ENCODE data around the gene NEB.
"Not testable (repeated sequence)": the region's sequence is repeated elsewhere in the genome, so short reads cannot be mapped to it uniquely, and the experiment has no call there.

NEB gene

DNA sequence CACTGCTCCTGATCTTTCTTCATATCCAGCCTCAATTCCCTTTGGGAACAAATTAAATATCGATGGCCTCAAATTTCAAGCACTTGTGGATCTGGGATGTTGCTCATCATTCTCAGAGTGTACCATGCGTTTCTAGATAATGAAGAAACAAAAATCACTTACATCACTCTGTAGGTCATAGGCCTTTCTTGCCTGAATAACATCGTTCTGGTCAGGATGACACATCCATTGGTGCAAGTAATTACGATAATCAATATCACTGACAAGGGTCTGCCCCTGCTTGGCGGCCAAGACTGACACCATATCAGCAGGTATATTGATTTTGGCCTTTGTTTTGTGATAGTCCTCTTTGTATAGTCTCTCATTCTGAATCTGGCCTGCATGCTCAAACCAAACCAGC, 167.3 kb downstream of the NEB start:
- TF ChIP-seq, protein P1, sequence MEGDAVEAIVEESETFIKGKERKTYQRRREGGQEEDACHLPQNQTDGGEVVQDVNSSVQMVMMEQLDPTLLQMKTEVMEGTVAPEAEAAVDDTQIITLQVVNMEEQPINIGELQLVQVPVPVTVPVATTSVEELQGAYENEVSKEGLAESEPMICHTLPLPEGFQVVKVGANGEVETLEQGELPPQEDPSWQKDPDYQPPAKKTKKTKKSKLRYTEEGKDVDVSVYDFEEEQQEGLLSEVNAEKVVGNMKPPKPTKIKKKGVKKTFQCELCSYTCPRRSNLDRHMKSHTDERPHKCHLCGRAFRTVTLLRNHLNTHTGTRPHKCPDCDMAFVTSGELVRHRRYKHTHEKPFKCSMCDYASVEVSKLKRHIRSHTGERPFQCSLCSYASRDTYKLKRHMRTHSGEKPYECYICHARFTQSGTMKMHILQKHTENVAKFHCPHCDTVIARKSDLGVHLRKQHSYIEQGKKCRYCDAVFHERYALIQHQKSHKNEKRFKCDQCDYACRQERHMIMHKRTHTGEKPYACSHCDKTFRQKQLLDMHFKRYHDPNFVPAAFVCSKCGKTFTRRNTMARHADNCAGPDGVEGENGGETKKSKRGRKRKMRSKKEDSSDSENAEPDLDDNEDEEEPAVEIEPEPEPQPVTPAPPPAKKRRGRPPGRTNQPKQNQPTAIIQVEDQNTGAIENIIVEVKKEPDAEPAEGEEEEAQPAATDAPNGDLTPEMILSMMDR (conservative IDR thresholded peaks at IDR 0.05; ENCODE audit: low read depth, low read length), result no peak
- no peak for DNase-seq (ENCODE audit: low read depth)

DNA sequence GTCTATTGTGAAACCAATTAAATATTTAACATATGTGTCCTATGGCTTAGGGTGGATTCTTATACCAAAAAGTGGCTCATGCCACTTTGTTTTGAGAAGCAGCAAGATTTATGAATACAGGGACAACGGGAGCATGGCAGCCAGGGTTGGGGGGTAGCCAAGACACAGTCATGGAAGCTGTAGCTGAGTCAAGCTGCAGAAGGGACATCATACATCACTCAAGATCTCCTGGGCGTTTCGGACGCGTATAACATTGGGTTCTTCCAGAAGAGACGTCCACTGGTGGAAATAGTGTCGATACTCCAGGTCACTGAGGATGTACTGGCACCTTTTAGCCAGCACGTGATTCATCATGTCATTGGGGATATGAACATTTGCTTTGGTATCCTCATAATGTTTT, 171.9 kb downstream of the NEB start:
- DNase-seq (ENCODE audit: low read depth), result no peak
- TF ChIP-seq, protein P1 (conservative IDR thresholded peaks at IDR 0.05; ENCODE audit: low read depth, low read length), result no peak
- H3K4me3 ChIP-seq (ENCODE audit: low read length), result no peak overlapping the region

More for the DNA sequence above, 167.3 kb downstream of the NEB start:
- no peak overlapping the region for H3K4me3 ChIP-seq (ENCODE audit: low read length)

DNA sequence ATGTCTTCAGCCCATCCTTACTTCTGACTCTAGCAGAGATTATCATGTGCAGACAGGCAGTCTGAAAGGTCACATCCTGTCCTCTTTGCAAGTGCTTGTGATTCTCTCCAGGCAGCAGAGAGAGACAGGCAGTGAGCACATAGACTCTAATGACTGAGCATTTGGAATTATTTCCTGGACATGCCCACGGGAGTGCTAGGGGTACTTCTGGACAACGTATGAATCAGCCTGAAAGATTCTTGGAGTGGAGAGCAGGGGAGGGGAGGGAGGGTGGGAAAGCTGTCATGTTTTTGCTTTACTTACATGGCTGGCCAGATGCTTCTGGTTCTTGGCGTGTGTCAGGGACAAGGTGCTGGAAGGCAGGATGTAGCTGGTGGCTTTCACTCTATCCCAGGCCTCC, 174.0 kb downstream of the NEB start:
- TF ChIP-seq, protein P1 (conservative IDR thresholded peaks at IDR 0.05; ENCODE audit: low read depth, low read length), result no peak
- peak; percentile 38 for DNase-seq (ENCODE audit: low read depth)
- no peak overlapping the region for H3K4me3 ChIP-seq (ENCODE audit: low read length)

DNA sequence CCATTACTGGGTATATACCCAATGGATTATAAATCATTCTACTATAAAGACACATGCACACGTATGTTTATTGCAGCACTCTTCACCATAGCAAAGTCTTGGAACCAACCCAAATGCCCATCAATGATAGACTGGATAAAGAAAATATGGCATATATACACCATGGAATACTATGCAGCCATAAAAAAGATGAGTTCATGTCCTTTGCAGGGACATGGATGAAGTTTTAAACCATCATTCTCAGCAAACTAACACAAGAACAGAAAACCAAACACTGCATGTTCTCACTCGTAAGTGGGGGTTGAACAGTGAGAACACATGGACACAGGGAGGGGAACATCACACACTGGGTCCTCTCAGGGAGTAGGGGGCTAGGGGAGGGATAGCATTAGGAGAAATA, 174.8 kb downstream of the NEB start:
- not testable (repeated sequence) for H3K4me3 ChIP-seq (ENCODE audit: low read length); DNase-seq (ENCODE audit: low read depth)

DNA sequence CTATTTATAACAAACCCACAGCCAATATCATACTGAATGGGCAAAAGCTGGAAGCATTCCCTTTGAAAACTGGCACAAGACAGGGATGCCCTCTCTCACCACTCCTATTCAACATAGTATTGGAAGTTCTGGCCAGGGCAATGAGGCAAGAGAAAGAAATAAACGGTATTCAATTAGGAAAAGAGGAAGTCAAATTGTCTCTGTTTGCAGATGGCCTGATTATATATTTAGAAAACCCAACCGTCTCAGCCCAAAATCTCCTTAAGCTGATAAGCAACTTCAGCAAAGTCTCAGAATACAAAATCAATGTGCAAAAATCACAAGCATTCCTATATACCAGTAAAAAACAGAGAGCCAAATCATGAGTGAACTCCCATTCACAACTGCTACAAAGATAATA, 176.4 kb downstream of the NEB start:
- H3K4me3 ChIP-seq (ENCODE audit: low read length); DNase-seq (ENCODE audit: low read depth): not testable (repeated sequence)

DNA sequence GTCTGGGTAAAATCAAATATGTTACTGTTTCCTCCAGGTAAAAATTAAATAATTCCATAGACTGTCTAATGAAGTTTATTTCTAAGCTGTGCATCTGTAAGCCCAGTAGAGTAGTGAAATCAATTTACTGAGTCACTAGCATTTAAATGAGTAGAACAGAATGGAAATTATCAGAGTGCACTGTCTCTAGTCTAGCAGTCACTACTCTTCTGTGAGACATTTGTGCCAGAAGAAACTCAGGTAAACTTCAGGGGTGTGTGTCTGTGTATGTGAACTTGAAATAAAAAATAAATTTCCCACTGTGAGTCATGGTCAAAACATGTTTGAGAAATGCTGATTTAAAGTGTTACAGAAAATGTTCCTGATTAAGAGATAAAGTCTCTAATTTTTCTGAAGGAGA, 178.2 kb downstream of the NEB start:
- TF ChIP-seq, protein P1 (conservative IDR thresholded peaks at IDR 0.05; ENCODE audit: low read depth, low read length), result no peak
- no peak overlapping the region for H3K4me3 ChIP-seq (ENCODE audit: low read length)
- peak; percentile 14 for DNase-seq (ENCODE audit: low read depth)

DNA sequence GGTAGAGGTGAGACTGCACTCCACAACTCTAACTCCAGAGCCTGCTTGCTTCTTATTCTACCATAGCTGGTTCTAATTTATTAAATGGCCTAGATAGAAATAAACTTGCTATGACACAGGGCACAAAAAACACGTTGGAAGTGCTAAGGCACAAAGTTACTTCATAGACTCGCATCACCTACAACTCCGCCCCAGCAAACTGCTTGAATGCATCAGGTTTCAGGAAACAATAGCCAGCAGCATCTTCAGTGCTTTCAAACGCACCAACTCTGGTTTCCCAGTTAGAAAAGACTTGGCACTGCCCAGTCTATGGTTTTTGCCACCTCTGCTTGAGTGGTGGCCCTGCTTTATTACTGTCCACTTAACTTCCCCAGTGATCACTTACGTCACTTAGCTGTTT, 182.0 kb downstream of the NEB start:
- TF ChIP-seq, protein P1 (conservative IDR thresholded peaks at IDR 0.05; ENCODE audit: low read depth, low read length), result no peak
- no peak overlapping the region for H3K4me3 ChIP-seq (ENCODE audit: low read length)
- DNase-seq (ENCODE audit: low read depth), result no peak

DNA sequence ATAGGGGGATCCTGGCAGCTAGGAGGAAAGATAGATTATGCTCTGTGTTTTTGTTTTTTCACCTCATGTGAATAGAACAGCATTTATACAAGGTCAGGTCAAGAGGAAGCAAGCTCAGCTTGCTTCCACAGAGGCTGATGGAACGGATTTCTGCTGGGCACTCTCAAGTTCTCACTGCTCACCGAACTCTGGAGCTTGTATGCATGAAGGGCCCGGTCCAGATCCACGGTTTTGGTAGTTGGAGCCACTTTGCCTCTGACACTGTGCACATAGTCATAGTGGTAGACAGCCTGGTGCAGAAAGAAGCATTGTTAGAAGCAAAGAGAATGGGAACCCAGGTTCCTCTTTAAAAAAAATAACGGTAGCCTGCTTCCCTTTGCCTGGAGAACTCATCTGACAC, 182.7 kb downstream of the NEB start:
- no peak overlapping the region for H3K4me3 ChIP-seq (ENCODE audit: low read length)
- DNase-seq (ENCODE audit: low read depth), result no peak
- TF ChIP-seq, protein P1 (conservative IDR thresholded peaks at IDR 0.05; ENCODE audit: low read depth, low read length), result no peak
